GM19238 (cell line): Measurements from ENCODE around the gene SPDYE11.
"Not testable (repeated sequence)": the region's sequence is repeated elsewhere in the genome, so short reads cannot be mapped to it uniquely, and the experiment has no call there.

Experiments
- DNase-seq: peaks from one replicate; pipeline ENCODE4 v3.0.0; 2011; ENCODE audit warnings: low spot score; ENCODE audit not compliant: insufficient read length

Gene SPDYE11

GRCh38 chr7:73057811-73058210 is at the start of gene SPDYE11:
SPDYE11 (minus strand) TSS chr7:73057911; CDS start chr7:73056111, 1,800 bp downstream.
- not testable (repeated sequence) for DNase-seq

- DNase-seq: not testable (repeated sequence)
These were observed 28.2 kb upstream of the SPDYE11 start, which contains the start of gene SPDYE9 for GRCh38 chr7:73085938-73086337. SPDYE9 (minus strand) TSS chr7:73086038; CDS start chr7:73084238, 1,800 bp downstream.

DNA sequence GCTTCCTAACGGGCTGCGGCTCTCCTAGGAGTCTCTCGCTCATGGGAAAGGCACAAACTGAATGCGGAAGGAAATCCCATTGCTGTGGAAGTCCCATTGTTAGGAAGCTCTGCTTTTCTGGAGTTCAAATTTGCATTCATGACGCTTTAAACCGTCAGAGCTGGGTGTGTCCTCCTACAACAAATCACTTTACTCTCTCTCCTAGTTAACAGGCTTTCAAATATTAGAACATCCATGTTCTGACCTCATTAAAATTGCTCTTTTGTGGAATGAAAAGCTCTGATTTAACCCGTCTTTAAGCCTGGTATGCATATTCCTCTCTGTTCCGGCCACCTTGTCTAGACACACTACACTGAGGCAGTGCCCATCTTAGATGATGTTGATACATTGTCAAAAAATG is 28.0 kb downstream of the SPDYE11 start, which contains the start of gene SPDYE8:
Gene SPDYE8 (minus strand): TSS at position 101 of the 400 bp plus-strand sequence. CDS start 1,800 bp downstream, outside the sequence.
- not testable (repeated sequence) for DNase-seq

DNA sequence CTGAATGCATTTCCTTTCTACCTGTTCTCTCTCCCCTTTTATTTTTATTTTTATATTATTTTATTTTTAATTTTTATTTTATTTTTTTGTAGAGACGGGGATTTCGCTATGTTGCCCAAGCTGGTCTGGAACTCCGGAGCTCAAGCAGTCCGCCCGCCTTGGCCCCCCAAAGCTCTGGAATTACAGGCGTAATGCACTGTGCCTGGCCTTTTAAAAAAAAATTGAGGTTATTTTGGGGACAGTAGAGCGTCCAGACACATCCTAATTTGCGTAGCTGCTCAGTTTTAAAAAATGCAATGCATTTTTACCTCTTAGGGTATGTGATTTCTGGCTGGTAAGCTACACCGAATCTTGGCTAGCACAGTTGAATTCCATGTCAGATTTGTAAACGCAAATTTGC is 51.2 kb downstream of the SPDYE11 start:
- not testable (repeated sequence) for DNase-seq

GRCh38 chr7:73005693-73006447 is 51.8 kb downstream of the SPDYE11 start:
- DNase-seq: not testable (repeated sequence)

- DNase-seq: not testable (repeated sequence)
These were observed 52.4 kb downstream of the SPDYE11 start for GRCh38 chr7:73005356-73005692.

DNA sequence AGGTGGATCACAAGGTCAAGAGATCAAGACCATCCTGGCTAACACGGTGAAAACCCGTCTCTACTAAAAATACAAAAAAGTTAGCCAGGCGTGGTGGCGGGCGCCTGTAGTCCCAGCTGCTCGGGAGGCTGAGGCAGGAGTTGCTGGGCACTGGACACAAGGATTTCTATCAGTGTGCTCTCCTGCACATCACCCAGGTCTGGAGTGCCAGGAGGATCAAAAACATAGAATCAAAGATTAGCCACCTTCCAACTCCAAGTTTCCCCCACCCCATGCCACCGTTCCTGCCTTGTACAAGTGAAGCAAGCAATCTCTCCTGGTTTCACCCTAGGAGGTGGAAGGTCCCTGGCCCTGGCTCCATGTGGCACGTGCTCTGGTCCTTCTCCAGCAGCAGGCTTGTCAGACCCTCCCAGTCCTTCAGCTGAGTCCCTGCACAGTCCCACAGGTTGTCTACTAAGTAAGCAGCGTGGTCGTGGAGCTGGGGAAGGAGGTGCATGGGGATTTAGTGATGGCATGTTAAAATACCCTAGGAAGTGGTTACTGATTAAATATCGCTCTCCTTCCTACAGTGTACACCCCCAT is 59.7 kb downstream of the SPDYE11 start:
- not testable (repeated sequence) for DNase-seq
